ENCODE results near the gene SUMF1.
"Not testable (repeated sequence)": the region's sequence is repeated elsewhere in the genome, so short reads cannot be mapped to it uniquely, and the experiment has no call there.

SUMF1 gene

GRCh38 chr3:4332574-4332973, 134.5 kb downstream of the SUMF1 start:
- DNase-seq: no peak

- no peak for DNase-seq
Measured at GRCh38 chr3:4332111-4332510, 135.0 kb downstream of the SUMF1 start.

GRCh38 chr3:4329806-4330205, 137.3 kb downstream of the SUMF1 start:
- not testable (repeated sequence) for DNase-seq

GRCh38 chr3:4326868-4327267, 140.2 kb downstream of the SUMF1 start:
- no peak for DNase-seq

DNA sequence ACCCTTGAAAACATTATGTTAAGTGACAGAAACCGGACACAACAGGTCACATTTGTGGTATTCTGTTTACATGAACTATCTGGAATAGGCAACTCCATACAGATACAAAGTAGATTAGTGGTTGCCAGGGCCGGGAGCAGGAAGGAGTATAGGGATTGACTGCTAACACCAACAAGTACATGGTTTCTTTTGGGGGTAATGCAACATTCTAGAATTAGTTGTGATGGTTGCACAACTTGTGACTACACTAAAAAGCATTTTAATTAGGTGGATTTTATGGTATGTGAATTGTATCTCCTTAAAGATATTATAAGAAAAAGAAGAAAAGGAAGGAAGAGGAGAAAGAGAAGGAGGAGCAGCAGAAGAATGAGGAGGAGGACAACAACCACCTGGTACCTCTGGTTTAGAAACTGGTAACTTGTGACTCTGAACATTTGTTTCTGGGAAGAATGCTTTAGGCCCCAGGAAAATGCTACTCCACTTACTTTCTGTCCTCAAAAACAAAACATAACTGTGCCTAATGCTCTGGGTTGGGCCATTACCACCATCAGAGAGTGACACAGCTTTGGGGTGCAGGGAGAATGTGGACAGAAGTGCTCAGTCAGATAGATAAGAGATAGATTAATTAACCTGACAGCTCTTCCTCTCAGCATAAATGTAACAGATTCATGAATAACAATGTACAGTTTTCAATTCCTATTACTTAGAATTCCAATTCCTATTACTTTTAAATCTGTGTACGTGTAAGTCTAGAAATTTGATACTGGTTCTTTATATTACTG, 143.6 kb downstream of the SUMF1 start:
- no peak for DNase-seq

DNA sequence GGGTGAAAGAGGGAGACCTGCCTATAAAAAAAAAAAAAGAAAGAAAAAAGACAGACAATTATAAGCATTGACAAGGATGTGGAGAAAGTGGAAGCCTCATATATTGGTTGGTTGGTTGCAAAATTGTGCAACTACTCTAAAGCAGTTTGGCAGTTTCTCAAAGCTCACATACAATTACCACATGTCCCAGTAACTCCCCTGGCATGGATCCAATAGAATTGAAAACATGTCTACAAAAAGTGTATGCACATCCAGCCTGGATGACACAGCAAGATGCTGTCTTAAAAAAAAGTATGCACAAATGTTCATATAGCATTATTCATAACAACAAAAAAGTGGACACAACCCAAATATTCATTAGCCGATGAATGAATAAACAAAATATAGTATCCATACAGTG, 144.4 kb downstream of the SUMF1 start:
- no peak for DNase-seq

DNA sequence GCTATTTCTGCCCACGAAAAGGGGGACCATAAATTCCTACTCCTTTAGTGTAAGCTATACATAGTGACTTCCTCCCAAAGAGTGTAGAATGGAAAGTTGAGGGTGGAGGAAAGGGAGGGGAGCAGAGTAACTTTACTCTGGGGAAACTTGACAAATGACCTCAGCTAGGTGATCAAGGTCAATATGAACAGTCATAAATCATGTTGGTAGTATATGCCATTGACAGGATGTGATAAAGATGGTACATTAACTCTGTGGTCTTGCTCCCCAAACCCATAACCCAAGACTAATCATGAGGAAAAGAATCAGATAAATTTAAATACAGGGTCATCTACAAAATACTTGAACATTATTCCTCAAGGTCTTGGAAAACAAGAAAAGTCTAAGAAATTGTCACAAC, 145.3 kb downstream of the SUMF1 start:
- DNase-seq: no peak

DNA sequence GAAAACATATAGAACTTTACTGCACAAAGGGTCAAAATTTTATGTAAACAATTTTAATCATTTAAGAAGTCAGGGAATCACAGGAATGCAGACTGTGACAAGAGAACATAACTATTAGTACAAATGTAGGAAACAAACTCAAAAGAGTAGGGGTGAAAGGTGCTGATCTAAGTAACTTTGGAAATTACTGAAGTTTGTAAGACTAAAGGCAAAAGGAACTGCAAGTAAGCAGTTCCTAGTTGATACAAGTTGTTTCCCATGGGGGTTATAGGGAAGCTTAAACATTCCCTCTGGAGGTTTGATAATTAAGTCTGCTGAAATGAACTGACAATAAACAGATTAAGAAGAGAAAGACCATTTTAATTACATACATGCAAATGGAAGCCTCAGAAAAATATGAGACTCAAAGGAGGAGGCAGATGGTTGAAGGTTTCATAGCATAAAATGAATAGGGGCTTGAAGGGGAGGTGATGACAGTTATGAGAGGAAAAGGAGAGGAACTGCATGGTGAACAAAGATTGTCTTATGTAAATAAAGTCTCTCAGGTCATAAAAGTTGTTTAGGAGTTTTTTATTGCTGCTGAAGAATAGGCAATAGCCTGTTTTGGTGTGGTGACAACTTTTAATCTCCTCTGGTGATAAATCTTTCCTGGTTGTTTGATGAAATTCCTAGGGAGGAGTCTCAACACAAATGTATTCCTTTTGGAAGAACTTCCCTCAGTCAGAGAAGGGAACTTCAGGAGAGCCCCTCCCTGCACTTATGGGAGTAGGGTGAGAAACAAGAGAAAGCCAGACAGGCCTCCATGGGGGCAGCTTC, 146.8 kb downstream of the SUMF1 start:
- DNase-seq: no peak

DNA sequence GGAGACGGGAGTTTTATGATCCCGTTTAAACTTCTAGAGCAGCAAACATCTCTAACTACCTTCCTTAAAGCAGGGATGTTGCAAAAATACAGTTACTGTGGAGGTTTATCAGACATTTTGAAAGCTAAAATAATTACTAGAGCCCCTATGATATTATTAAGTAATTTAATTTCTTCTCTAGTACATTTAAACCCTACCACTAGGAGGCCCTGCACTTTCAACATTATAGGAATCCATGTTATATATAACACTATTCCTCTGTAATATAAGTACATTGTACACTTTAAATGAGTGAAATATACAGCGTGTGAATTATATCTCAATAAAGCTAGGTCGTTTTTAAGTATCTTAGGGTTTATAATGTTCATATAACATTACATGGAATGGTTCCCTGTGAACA, 152.4 kb downstream of the SUMF1 start:
- no peak for DNase-seq

DNA sequence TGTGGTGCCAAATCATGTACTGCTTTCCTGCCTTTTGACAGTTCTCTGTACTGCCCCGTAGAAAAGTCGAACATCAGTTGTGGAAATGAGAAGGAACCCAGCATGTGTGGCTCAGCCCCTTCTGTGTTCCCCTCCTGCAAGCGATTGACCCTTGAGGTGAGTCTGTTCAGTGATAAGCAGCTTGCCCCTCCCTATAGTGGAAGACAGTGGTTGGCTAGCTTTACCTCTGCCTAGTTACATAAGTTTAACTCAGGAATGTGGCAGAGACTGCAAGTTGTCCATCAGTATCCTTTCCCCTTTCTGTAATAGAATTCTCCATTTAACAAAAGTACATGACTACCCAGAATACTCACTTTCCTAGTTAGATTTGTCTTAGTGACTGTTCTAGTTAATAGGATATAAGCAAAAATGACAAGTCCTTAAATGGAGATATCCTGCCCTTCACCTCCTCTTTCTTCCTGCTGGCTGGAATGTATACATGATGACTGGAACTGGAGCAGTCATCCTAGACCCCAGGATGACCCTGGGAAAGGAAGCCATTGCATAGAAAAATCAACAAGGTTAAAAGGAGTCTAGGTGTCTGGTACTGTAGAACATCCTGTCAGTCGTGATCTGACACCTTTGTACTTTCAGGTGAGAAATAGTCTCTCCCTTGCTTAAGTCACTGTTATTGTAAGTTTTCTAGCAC, 153.3 kb downstream of the SUMF1 start:
- no peak for DNase-seq

DNA sequence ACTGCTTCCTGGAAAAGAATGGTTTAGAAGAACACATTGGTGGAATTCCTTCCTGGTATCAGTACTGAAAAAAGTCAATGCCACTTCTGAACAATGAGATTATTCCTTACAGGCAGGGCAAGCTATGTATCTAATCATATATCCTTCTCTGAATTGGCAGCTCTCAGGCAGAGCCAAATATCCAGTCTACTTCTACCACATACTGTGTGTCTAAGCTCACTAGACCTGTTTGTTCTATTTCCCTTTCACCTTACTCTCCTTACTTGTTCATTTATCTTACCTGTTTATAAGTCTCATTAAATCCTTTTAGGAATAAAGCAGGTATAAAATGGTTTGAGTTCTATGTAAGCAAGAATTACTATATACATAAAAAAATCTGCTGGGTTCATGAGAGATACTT, 155.6 kb downstream of the SUMF1 start:
- no peak for DNase-seq
